GM23248 (cell line): ENCODE data around the gene FOSL2. TPM values are rescaled to one million over a fixed set of nuclear protein-coding genes. Genes with fewer than 3 reads are reported as not detected.

Source experiments
- DNase-seq: peaks from one replicate; pipeline ENCODE4 v3.0.0-alpha.2; 2015
- H2AFZ ChIP-seq: fragments of 200-600 bp; sonication (generic); 2 replicates; pipeline ENCODE4 v1.6.1; 2016; ENCODE audit warnings: antibody characterized with exemption
- H3F3A ChIP-seq: fragments of 200-600 bp; sonication (generic); 2 replicates; pipeline ENCODE4 v1.6.1; 2016; ENCODE audit warnings: mild to moderate bottlenecking, antibody characterized with exemption, mixed run types; ENCODE audit not compliant: insufficient read depth
- H3K27ac ChIP-seq: fragments of 200-600 bp; sonication (generic); 2 replicates; pipeline ENCODE4 v1.5.1; 2016; ENCODE audit warnings: mild to moderate bottlenecking
- H3K27me3 ChIP-seq: fragments of 200-600 bp; sonication (generic); replicated peaks from 2 replicates; pipeline ENCODE4 v1.6.1; 2016; ENCODE audit warnings: mild to moderate bottlenecking; ENCODE audit not compliant: insufficient read depth
- H3K36me3 ChIP-seq: fragments of 200-600 bp; sonication (generic); 2 replicates; pipeline ENCODE4 v1.6.1; 2016; ENCODE audit warnings: low read depth, mild to moderate bottlenecking
- H3K4me1 ChIP-seq: fragments of 200-600 bp; sonication (generic); 2 replicates; pipeline ENCODE4 v1.6.1; 2016; ENCODE audit warnings: mild to moderate bottlenecking; ENCODE audit not compliant: insufficient read depth
- H3K4me2 ChIP-seq: fragments of 200-600 bp; sonication (generic); one replicate; pipeline ENCODE4 v1.6.1; 2016; ENCODE audit warnings: mild to moderate bottlenecking; ENCODE audit not compliant: unreplicated experiment
- H3K4me3 ChIP-seq: fragments of 200-600 bp; sonication (generic); 2 replicates; pipeline ENCODE4 v1.5.1; 2016; ENCODE audit warnings: mild to moderate bottlenecking
- H3K79me2 ChIP-seq: fragments of 200-600 bp; sonication (generic); 2 replicates; pipeline ENCODE4 v1.6.1; 2016; ENCODE audit warnings: mild to moderate bottlenecking; ENCODE audit not compliant: insufficient read depth
- H3K9ac ChIP-seq: fragments of 200-600 bp; sonication (generic); 2 replicates; pipeline ENCODE4 v1.6.1; 2016; ENCODE audit warnings: mild to moderate bottlenecking
- H3K9me2 ChIP-seq: fragments of 200-600 bp; sonication (generic); 2 replicates; pipeline ENCODE4 v1.6.1; 2016; ENCODE audit warnings: mixed run types, mild to moderate bottlenecking, moderate library complexity; ENCODE audit not compliant: insufficient read depth
- H3K9me3 ChIP-seq: fragments of 200-600 bp; sonication (generic); one replicate; pipeline ENCODE4 v1.6.1; 2017; ENCODE audit warnings: low read depth
- H4K20me1 ChIP-seq: fragments of 200-600 bp; sonication (generic); 2 replicates; pipeline ENCODE4 v1.6.0; 2016; ENCODE audit not compliant: insufficient read depth
- EZH2 ChIP-seq: fragments of 200-600 bp; sonication (generic); IDR thresholded peaks from 2 replicates; pipeline ENCODE4 v1.6.1; 2018; ENCODE audit warnings: antibody characterized with exemption, mild to moderate bottlenecking; ENCODE audit not compliant: insufficient read depth, poor library complexity, severe bottlenecking
- EZH2phosphoT487 ChIP-seq: fragments of 200-600 bp; sonication (generic); IDR thresholded peaks from 2 replicates; pipeline ENCODE4 v1.6.1; 2018; ENCODE audit warnings: antibody characterized with exemption, moderate library complexity, mild to moderate bottlenecking, low read depth; ENCODE audit not compliant: insufficient read depth
- WGBS, 2 experiments: methylation state at CpG; one replicate each; pipeline ENCODE4 v1.1.6; 2015 to 2017; ENCODE audit warnings: low lambda C conversion rate in 2 of 2, low coverage in 1 of 2; ENCODE audit errors: missing lambda C conversion rate in 2 of 2; 5-methylcytosine and 5-hydroxymethylcytosine counted together
- in situ Hi-C: fragments of 300-500 bp; cut with MboI; formaldehyde crosslinking; loops from 2 replicates; pipeline ENCODE4 v1.15.0; 2020
- polyA plus RNA-seq: library from polyadenylated mRNA; unstranded; fragments of >200 nt; fragmentation: Nextera tagmentation; extraction: Ambion mirVana; gene quantifications from 2 replicates; pipeline ENCODE4 v1.2.1, GENCODE V29; 2016
- total RNA-seq: library from RNA; depleted of rRNA; stranded (reverse); fragments of >200 nt; shearing (Covaris generic); gene quantifications from 2 replicates; pipeline ENCODE4 v1.2.3, GENCODE V29; 2014

FOSL2 gene
- total and polyA plus RNA-seq, 2 experiments from 2014 or later: 42.4 to 78.0 TPM

DNA sequence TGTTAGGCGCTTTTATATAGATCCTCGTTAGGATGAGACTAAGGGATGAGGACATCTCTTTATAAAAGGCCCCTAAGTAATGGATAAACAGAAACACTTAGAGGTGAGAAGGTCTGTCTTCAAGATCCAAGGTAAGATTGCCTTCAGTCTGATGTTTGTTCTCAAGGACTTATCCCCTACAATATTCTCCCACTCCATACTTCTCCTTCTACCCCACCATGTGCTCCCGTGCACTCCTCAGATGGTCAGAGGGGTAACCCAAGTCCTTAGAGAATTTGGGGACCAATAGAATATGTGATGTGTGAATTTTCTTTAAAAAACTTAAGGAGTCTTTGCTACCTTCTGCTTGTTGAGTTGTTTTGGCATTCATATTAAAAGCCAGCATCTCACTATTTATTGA, 23.1 kb downstream of the FOSL2 start:
- no peak overlapping the region for H3K4me2 ChIP-seq
- H3K9me2 ChIP-seq: no peaks in the 10 kb centered on the region
- no peak for TF ChIP-seq EZH2
- TF ChIP-seq EZH2phosphoT487: no peak
- H3K9me3 ChIP-seq: no peaks in the 10 kb centered on the region
- no peaks in the 10 kb centered on the region for H3K27me3 ChIP-seq
- peaks cover 88% of the 10 kb centered on the region for H3K79me2 ChIP-seq
- peaks cover 79% of the 10 kb centered on the region for H3K36me3 ChIP-seq
- peaks cover 73% of the 10 kb centered on the region for H3F3A ChIP-seq
- in situ Hi-C loops: no loop called here
- H3K4me3 ChIP-seq: no peak overlapping the region
- 0 out of 2 replicates have a peak overlapping the region, but pooled peaks have one; percentile 0 for H3K27ac ChIP-seq
- no peaks in the 10 kb centered on the region for H3K4me1 ChIP-seq
- no peaks in the 10 kb centered on the region; the same call in 1 of the 2 replicates for H4K20me1 ChIP-seq
- DNase-seq: no peak
- no peak overlapping the region for H2AFZ ChIP-seq
- WGBS, 2 experiments: 91 to 96% methylated on average over 3 of the region's 3 CpGs
- no peak overlapping the region; the same call in 1 of the 2 replicates for H3K9ac ChIP-seq

DNA sequence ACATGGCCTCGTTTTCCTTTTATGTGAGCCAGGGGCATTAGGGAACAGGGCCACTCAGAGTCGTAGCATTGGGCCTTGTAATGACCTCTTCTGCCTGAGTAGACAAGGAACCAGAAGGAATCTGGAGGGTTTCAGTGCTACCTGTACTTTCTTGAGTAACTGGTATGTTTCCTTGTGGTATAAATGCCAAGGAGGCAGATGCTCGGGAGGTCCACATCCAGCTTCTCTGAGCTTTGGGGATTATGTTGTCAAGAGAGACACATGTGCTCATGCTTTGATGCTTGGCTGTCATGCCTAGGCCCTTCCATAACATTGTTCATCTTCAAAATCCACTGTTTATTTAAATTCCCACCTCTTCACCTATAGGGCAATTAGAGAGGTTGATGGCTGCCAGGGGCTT, 26.3 kb downstream of the FOSL2 start:
- no peak for TF ChIP-seq EZH2
- in situ Hi-C loops: no loop called here
- no peak overlapping the region for H3K4me3 ChIP-seq
- no peak for DNase-seq
- no peaks in the 10 kb centered on the region for H3K9me3 ChIP-seq
- no peaks in the 10 kb centered on the region for H4K20me1 ChIP-seq
- peaks cover 62% of the 10 kb centered on the region for H3K36me3 ChIP-seq
- H3F3A ChIP-seq: peaks cover 89% of the 10 kb centered on the region
- no peak overlapping the region for H3K9ac ChIP-seq
- no peaks in the 10 kb centered on the region for H3K27me3 ChIP-seq
- WGBS, 2 experiments: 70 to 74% methylated on average over 3 of the region's 3 CpGs
- peaks cover 58% of the 10 kb centered on the region for H3K79me2 ChIP-seq
- no peak overlapping the region for H2AFZ ChIP-seq
- no peaks in the 10 kb centered on the region for H3K9me2 ChIP-seq
- peak overlapping the region; percentile 4; the same call in 1 of the 2 replicates for H3K27ac ChIP-seq
- H3K4me2 ChIP-seq: no peak overlapping the region
- H3K4me1 ChIP-seq: no peaks in the 10 kb centered on the region

DNA sequence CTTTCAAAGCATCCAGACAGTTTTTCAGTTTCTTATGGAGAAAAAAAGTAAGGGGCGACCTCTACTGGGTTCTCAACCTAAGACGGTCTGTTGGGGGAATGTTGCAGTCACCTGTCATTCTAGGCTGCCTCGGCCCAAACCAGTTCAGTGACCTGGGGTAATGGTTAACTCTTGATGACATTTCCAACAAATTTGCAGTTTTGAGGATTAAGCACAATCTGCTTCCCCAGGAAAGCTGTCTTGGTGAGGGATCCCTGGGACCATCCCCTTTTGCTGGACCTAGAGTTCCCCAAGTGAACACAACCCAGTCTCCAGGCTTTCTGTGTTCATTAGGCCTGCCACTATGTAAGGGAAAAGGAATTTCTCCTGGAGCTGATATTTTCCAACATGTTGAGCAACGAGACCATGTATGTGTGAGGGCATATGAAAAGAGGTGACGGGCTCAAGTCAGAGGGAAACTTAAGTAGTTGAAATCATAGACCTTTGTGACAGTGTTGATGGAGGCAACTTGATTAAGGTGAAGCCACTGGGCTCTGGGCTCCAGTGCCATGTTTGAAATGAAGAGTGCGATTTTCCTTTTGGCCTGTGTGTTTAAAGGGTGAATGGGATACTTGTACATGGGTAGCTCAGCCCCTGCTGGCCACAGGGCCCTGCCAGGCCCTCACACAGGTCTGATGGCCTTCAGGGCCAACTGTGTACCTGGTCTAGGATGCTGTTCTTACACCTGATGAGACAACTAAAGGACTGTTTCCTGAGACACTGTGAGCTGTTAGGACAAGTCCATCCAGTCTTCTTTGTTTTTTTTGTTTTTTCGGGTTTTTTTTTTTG, 27.0 kb downstream of the FOSL2 start:
- H3K9me3 ChIP-seq: no peaks in the 10 kb centered on the region
- H3K4me3 ChIP-seq: no peak overlapping the region
- peaks cover 52% of the 10 kb centered on the region for H3K79me2 ChIP-seq
- H2AFZ ChIP-seq: no peak overlapping the region
- no peak for DNase-seq
- H3K4me1 ChIP-seq: no peaks in the 10 kb centered on the region
- in situ Hi-C loops: no loop called here
- peaks cover 88% of the 10 kb centered on the region for H3F3A ChIP-seq
- no peaks in the 10 kb centered on the region for H4K20me1 ChIP-seq
- TF ChIP-seq EZH2 (no peak), EZH2phosphoT487 (no peak)
- no peak overlapping the region for H3K4me2 ChIP-seq
- H3K27me3 ChIP-seq: no peaks in the 10 kb centered on the region
- peak overlapping the region; percentile 4 for H3K27ac ChIP-seq
- H3K9ac ChIP-seq: no peak overlapping the region
- WGBS, 2 experiments: 64 to 67% methylated on average over 7 of the region's 7 CpGs
- peaks cover 56% of the 10 kb centered on the region for H3K36me3 ChIP-seq
- H3K9me2 ChIP-seq: no peaks in the 10 kb centered on the region

DNA sequence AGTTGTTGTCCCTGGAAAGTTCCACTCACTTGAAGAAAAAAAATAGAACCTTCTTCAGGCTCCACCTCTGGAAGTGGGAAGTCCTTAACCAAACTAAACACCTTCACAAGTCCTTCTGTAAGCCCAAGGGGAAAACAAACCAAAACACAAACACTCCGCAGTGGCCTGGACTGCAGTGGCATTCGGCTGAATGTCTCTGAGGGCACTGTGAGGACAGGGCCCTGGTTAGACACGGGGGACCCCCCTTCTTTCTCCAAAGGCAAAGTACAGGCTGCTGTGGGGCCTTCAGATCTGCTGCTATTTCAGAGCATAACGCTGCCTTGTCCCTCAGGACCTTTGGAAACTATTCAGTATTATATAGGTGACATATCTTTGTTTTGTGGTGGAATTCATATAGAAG, 28.1 kb downstream of the FOSL2 start:
- TF ChIP-seq EZH2phosphoT487 (no peak), EZH2 (no peak)
- in situ Hi-C loops: no loop called here
- H3K79me2 ChIP-seq: peaks cover 41% of the 10 kb centered on the region
- WGBS, 2 experiments: 92 to 100% methylated on average over 4 of the region's 4 CpGs
- H4K20me1 ChIP-seq: no peaks in the 10 kb centered on the region
- DNase-seq: no peak
- no peak overlapping the region for H3K27ac ChIP-seq
- H3K4me3 ChIP-seq: no peak overlapping the region
- H3K9me2 ChIP-seq: no peaks in the 10 kb centered on the region
- no peak overlapping the region for H3K4me2 ChIP-seq
- no peaks in the 10 kb centered on the region for H3K4me1 ChIP-seq
- no peaks in the 10 kb centered on the region for H3K9me3 ChIP-seq
- no peak overlapping the region for H2AFZ ChIP-seq
- peaks cover 46% of the 10 kb centered on the region for H3K36me3 ChIP-seq
- H3K27me3 ChIP-seq: no peaks in the 10 kb centered on the region
- no peak overlapping the region for H3K9ac ChIP-seq
- H3F3A ChIP-seq: peaks cover 86% of the 10 kb centered on the region
